ENCODE measurements around the gene NBEA.

NBEA gene, protein sequence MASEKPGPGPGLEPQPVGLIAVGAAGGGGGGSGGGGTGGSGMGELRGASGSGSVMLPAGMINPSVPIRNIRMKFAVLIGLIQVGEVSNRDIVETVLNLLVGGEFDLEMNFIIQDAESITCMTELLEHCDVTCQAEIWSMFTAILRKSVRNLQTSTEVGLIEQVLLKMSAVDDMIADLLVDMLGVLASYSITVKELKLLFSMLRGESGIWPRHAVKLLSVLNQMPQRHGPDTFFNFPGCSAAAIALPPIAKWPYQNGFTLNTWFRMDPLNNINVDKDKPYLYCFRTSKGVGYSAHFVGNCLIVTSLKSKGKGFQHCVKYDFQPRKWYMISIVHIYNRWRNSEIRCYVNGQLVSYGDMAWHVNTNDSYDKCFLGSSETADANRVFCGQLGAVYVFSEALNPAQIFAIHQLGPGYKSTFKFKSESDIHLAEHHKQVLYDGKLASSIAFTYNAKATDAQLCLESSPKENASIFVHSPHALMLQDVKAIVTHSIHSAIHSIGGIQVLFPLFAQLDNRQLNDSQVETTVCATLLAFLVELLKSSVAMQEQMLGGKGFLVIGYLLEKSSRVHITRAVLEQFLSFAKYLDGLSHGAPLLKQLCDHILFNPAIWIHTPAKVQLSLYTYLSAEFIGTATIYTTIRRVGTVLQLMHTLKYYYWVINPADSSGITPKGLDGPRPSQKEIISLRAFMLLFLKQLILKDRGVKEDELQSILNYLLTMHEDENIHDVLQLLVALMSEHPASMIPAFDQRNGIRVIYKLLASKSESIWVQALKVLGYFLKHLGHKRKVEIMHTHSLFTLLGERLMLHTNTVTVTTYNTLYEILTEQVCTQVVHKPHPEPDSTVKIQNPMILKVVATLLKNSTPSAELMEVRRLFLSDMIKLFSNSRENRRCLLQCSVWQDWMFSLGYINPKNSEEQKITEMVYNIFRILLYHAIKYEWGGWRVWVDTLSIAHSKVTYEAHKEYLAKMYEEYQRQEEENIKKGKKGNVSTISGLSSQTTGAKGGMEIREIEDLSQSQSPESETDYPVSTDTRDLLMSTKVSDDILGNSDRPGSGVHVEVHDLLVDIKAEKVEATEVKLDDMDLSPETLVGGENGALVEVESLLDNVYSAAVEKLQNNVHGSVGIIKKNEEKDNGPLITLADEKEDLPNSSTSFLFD (N-terminal part only)
- 2.1 to 4.8 (median 3.1) reads per million in 3 donors for total RNA-seq

DNA sequence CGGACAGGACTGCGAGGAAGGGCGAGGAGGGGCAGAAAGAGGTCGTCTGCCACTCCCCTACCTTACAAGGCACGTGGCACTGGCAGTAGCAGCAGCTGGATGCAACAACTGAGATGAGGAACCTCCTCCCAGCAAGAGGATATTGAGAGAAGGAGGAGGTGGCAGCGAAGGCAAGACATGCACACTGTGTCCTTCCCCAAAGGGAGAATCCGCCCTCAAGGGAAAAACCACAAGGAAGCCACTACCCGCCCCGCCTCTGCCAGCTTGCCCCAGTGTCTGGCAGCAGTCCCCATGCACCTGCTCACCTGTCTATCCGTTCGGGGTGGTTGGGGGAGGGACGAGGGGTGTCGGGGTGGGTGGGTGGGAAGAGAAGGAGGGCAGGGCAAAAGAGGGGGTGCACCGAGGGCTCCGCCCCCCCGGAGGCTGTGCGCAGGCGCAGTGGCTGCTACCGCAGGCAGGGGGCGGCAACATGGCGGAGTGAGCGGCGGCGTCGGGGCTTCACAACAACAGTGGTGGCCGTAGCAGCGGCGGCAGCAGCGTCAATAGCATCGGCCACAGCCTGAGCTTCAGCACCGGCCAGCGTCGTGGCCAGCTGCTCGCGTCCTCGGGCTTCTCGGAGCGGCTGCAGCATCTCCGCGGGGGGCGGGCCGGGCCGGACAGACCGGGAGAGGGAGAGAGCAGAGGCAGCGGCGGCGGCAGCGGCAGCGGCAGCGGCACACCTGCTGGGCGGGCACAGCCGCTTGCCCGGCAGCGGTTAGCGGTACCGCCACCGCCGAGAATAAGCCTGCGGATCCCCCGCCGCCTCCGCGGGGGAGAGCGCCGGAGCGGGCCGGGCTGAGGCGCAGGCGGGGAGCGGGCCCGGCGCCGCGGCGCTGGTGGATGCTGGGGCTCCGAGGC lies at the start of gene NBEA:
TSS of gene NBEA (plus strand) at position 436 of the 897 bp plus-strand sequence. CDS start 551 bp downstream, outside the sequence.
- H3K36me3 ChIP-seq (ENCODE audit: control insufficient read depth, insufficient read depth, low read length), result no peaks in the 10 kb centered on the region
- no peak within 1 kb of the TSS for H3K27ac ChIP-seq (ENCODE audit: insufficient read depth, low read length, poor library complexity, severe bottlenecking)
- H3K4me1 ChIP-seq (ENCODE audit: control insufficient read depth, insufficient read depth, low read length, poor library complexity, severe bottlenecking), result peaks cover 4% of the 10 kb centered on the region
- no peaks in the 10 kb centered on the region for H3K9me3 ChIP-seq (ENCODE audit: control insufficient read depth, low read length)
- peak within 1 kb of the TSS; percentile 70 for H3K4me3 ChIP-seq (ENCODE audit: insufficient read depth, low read depth, low read length, poor library complexity, severe bottlenecking)
- H3K27me3 ChIP-seq (replicated peaks; ENCODE audit: control insufficient read depth, insufficient read depth, low read length, poor library complexity, severe bottlenecking), result no peaks in the 10 kb centered on the region
- DNase-seq, result peak; percentile 22 to 35 (median 27)

DNA sequence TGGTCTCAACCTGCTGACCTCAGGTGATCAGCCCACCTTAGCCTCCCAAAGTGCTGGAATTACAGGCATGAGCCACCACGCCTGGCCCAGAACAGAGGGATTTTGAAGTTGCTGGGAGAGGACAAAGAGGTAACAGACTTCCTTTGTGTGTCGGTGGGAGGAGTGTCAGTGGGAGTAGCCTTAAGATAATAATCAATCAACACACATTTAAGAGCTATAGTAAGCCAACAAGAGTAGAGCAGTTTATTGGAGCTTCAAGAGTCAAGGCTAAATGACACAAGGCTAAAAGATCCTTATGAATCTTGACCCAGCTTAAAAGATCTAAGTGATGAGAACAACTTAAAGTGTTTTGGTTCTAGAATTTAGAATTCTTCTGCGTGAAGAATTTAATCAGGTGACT lies 47.3 kb upstream of the NBEA start:
- H3K9me3 ChIP-seq (ENCODE audit: control insufficient read depth, low read length), result no peaks in the 10 kb centered on the region
- no peak overlapping the region for H3K4me3 ChIP-seq (ENCODE audit: insufficient read depth, low read depth, low read length, poor library complexity, severe bottlenecking)
- H3K27ac ChIP-seq (ENCODE audit: insufficient read depth, low read length, poor library complexity, severe bottlenecking), result no peak overlapping the region
- no peaks in the 10 kb centered on the region for H3K27me3 ChIP-seq (replicated peaks; ENCODE audit: control insufficient read depth, insufficient read depth, low read length, poor library complexity, severe bottlenecking)
- H3K36me3 ChIP-seq (ENCODE audit: control insufficient read depth, insufficient read depth, low read length), result no peaks in the 10 kb centered on the region
- H3K4me1 ChIP-seq (ENCODE audit: control insufficient read depth, insufficient read depth, low read length, poor library complexity, severe bottlenecking), result no peaks in the 10 kb centered on the region
- no peak for DNase-seq

DNA sequence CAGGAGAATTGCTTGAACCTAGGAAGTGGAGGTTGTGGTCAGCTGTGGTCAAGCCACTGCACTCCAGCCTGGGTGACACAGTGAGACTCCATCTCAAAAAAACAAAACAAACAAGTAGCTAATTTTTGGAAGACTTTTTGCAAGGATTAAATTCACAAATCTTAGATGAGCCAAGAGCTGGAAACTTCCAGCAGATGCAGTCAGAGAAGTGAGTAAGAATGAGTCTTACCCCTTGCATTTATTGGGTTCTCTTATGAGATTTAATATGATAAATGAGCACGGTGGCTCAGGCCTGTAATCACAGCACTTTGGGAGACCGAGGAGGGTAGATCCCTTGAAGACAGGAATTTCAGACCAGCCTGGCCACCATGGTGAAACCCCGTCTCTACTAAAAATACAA lies 44.9 kb upstream of the NBEA start:
- Histone ChIP-seq H3K9me3 (ENCODE audit: control insufficient read depth, low read length) (no peaks in the 10 kb centered on the region), H3K27me3 (replicated peaks; ENCODE audit: control insufficient read depth, insufficient read depth, low read length, poor library complexity, severe bottlenecking) (no peaks in the 10 kb centered on the region), H3K4me1 (ENCODE audit: control insufficient read depth, insufficient read depth, low read length, poor library complexity, severe bottlenecking) (no peaks in the 10 kb centered on the region), H3K27ac (ENCODE audit: insufficient read depth, low read length, poor library complexity, severe bottlenecking) (no peak overlapping the region), H3K4me3 (ENCODE audit: insufficient read depth, low read depth, low read length, poor library complexity, severe bottlenecking) (no peak overlapping the region), H3K36me3 (ENCODE audit: control insufficient read depth, insufficient read depth, low read length) (no peaks in the 10 kb centered on the region)
- DNase-seq, result no peak

DNA sequence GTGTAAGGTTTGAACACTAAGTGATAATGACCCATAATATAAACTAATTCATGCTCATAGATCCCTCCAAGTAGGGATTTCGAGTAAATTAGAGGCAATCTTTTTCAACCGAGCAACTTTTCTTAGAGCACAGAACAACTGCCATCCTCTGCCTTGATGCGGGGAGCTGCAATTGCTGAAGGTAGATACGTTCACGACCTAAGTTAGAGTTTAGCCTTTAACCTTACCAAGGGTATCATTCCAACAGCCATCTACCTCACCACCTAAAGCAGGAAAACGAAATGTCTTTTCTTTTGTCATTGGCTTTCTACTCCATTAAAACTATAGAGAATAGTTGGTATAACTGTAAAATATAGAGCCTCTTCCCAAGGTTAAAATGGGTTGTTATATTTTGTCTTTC lies 42.2 kb upstream of the NBEA start:
- no peaks in the 10 kb centered on the region for H3K36me3 ChIP-seq (ENCODE audit: control insufficient read depth, insufficient read depth, low read length)
- no peak overlapping the region for H3K4me3 ChIP-seq (ENCODE audit: insufficient read depth, low read depth, low read length, poor library complexity, severe bottlenecking)
- no peak overlapping the region for H3K27ac ChIP-seq (ENCODE audit: insufficient read depth, low read length, poor library complexity, severe bottlenecking)
- no peaks in the 10 kb centered on the region for H3K4me1 ChIP-seq (ENCODE audit: control insufficient read depth, insufficient read depth, low read length, poor library complexity, severe bottlenecking)
- H3K9me3 ChIP-seq (ENCODE audit: control insufficient read depth, low read length), result no peaks in the 10 kb centered on the region
- no peaks in the 10 kb centered on the region for H3K27me3 ChIP-seq (replicated peaks; ENCODE audit: control insufficient read depth, insufficient read depth, low read length, poor library complexity, severe bottlenecking)
- DNase-seq, result no peak

DNA sequence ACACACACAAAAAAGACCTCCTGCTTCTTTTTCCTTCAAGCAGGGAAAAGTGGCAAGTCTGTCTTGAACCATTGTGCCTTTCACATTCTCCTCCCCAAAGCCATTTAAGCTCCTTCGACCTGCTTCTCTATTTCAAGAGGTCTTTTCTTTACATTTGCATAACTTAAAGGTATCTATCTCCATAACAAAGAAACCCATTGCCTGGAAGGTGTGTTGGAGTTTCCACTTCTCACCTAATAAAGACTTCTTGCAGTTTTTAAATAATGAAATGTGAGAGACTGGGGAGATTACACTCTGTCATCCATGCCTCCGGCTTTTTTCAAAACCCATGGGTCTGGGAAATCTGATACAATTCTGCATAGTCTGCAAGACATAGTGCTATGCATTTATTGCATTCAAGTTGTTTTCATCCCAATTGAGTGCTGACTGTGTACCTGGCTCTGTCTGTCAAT lies 41.8 kb upstream of the NBEA start:
- H3K27me3 ChIP-seq (replicated peaks; ENCODE audit: control insufficient read depth, insufficient read depth, low read length, poor library complexity, severe bottlenecking), result no peaks in the 10 kb centered on the region
- no peak for DNase-seq
- H3K4me1 ChIP-seq (ENCODE audit: control insufficient read depth, insufficient read depth, low read length, poor library complexity, severe bottlenecking), result no peaks in the 10 kb centered on the region
- H3K27ac ChIP-seq (ENCODE audit: insufficient read depth, low read length, poor library complexity, severe bottlenecking), result no peak overlapping the region
- H3K4me3 ChIP-seq (ENCODE audit: insufficient read depth, low read depth, low read length, poor library complexity, severe bottlenecking), result no peak overlapping the region
- no peaks in the 10 kb centered on the region for H3K36me3 ChIP-seq (ENCODE audit: control insufficient read depth, insufficient read depth, low read length)
- H3K9me3 ChIP-seq (ENCODE audit: control insufficient read depth, low read length), result no peaks in the 10 kb centered on the region

DNA sequence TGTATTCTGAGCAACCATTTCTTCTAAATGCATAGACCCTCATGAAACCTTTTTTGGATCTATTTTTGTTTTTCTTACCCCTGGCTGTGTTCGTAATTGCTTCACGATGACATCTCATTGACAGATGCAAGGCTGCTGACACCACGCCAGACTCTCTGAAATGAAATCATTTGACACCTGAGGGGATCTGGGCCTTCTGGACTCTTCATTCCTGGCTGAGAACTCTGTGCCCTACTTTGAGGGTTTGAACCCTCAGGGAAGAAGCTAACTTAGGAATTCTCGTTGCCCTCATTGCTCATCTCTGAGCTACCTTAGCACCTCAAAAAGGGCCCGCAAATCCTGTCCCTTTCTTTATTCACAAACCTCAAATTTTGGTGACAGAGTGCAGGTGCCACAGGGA lies 40.5 kb upstream of the NBEA start:
- DNase-seq, result no peak
- Histone ChIP-seq H3K9me3 (ENCODE audit: control insufficient read depth, low read length) (no peaks in the 10 kb centered on the region), H3K36me3 (ENCODE audit: control insufficient read depth, insufficient read depth, low read length) (no peaks in the 10 kb centered on the region), H3K27me3 (replicated peaks; ENCODE audit: control insufficient read depth, insufficient read depth, low read length, poor library complexity, severe bottlenecking) (no peaks in the 10 kb centered on the region), H3K4me3 (ENCODE audit: insufficient read depth, low read depth, low read length, poor library complexity, severe bottlenecking) (no peak overlapping the region), H3K4me1 (ENCODE audit: control insufficient read depth, insufficient read depth, low read length, poor library complexity, severe bottlenecking) (no peaks in the 10 kb centered on the region), H3K27ac (ENCODE audit: insufficient read depth, low read length, poor library complexity, severe bottlenecking) (no peak overlapping the region)

DNA sequence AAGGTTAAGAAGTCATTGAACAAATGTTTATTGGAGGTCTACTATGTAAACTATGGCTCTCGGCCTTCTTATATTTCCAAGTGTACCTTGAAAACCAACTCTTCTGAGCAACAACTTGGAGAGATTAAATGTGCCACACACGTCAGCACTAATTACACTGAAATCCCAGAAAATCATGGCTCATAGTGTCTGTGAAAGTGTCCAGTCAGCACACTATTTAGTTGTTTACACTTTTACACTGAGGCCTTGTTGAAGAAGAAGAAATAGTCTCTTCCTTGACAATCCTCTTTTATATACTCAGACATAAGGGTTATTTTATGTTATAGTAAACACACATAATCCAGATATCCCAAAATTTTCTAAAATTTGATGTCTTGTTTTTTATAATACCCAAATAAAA lies 30.9 kb upstream of the NBEA start:
- no peaks in the 10 kb centered on the region for H3K4me1 ChIP-seq (ENCODE audit: control insufficient read depth, insufficient read depth, low read length, poor library complexity, severe bottlenecking)
- H3K27ac ChIP-seq (ENCODE audit: insufficient read depth, low read length, poor library complexity, severe bottlenecking), result no peak overlapping the region
- H3K9me3 ChIP-seq (ENCODE audit: control insufficient read depth, low read length), result no peaks in the 10 kb centered on the region
- H3K4me3 ChIP-seq (ENCODE audit: insufficient read depth, low read depth, low read length, poor library complexity, severe bottlenecking), result no peak overlapping the region
- no peaks in the 10 kb centered on the region for H3K36me3 ChIP-seq (ENCODE audit: control insufficient read depth, insufficient read depth, low read length)
- DNase-seq, result no peak
- no peaks in the 10 kb centered on the region for H3K27me3 ChIP-seq (replicated peaks; ENCODE audit: control insufficient read depth, insufficient read depth, low read length, poor library complexity, severe bottlenecking)

DNA sequence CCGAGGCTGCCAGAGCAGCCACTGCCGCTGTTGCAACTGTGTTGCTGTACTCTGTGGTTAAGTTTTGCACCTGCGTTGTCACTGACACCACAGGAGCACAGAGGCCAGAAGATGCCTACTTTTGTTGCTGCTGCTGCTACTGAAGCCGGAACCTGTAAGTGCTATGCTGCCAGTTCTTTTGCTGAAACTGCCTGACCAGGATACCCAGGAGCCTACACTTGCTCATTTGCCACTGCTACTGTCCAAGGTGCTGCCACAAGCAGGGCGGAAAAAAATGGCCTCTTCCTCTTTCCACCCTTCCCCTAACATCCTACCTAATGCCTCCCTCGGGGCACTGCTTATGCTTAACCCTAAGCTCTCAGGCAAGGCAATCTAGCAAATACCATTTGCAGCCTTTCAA lies 29.0 kb upstream of the NBEA start:
- no peaks in the 10 kb centered on the region for H3K27me3 ChIP-seq (replicated peaks; ENCODE audit: control insufficient read depth, insufficient read depth, low read length, poor library complexity, severe bottlenecking)
- H3K36me3 ChIP-seq (ENCODE audit: control insufficient read depth, insufficient read depth, low read length), result no peaks in the 10 kb centered on the region
- H3K4me3 ChIP-seq (ENCODE audit: insufficient read depth, low read depth, low read length, poor library complexity, severe bottlenecking), result no peak overlapping the region
- no peaks in the 10 kb centered on the region for H3K4me1 ChIP-seq (ENCODE audit: control insufficient read depth, insufficient read depth, low read length, poor library complexity, severe bottlenecking)
- H3K27ac ChIP-seq (ENCODE audit: insufficient read depth, low read length, poor library complexity, severe bottlenecking), result no peak overlapping the region
- H3K9me3 ChIP-seq (ENCODE audit: control insufficient read depth, low read length), result no peaks in the 10 kb centered on the region
- DNase-seq, result no peak

DNA sequence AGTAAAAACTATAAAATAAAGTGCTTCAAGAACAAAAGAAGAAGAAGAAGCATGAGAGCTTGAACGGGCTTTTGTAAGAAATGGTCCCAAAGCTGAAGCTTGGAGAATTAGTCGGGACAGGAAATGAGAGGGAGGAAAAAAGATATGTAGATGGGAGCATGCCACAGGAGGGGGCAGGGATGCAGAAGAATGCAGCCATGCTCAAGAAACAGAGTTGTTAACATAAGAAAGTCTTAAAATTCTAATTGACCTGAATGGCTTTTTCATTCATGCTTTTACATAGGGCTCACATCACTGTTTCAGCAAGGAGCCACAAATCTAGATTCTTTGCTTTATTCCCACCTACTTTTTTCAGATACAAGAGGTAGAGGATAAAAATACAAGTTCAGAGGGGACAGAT lies 27.7 kb upstream of the NBEA start:
- H3K27me3 ChIP-seq (replicated peaks; ENCODE audit: control insufficient read depth, insufficient read depth, low read length, poor library complexity, severe bottlenecking), result no peaks in the 10 kb centered on the region
- no peak overlapping the region for H3K4me3 ChIP-seq (ENCODE audit: insufficient read depth, low read depth, low read length, poor library complexity, severe bottlenecking)
- H3K36me3 ChIP-seq (ENCODE audit: control insufficient read depth, insufficient read depth, low read length), result no peaks in the 10 kb centered on the region
- H3K9me3 ChIP-seq (ENCODE audit: control insufficient read depth, low read length), result no peaks in the 10 kb centered on the region
- no peaks in the 10 kb centered on the region for H3K4me1 ChIP-seq (ENCODE audit: control insufficient read depth, insufficient read depth, low read length, poor library complexity, severe bottlenecking)
- no peak overlapping the region for H3K27ac ChIP-seq (ENCODE audit: insufficient read depth, low read length, poor library complexity, severe bottlenecking)
- no peak for DNase-seq
